ENCODE data around the gene ZGLP1.

GRCh38 chr19:10290876-10291553 lies 18.6 kb downstream of the ZGLP1 start:
- TF ChIP-seq YY1 (IDR thresholded peaks at IDR 0.05; ENCODE audit: low read depth), result no peak
- no peak; the same call in 1 of the 2 replicates for TF ChIP-seq EP300 (IDR thresholded peaks at IDR 0.05; ENCODE audit: borderline replicate concordance)
- TF ChIP-seq RAD21 (IDR thresholded peaks at IDR 0.05; ENCODE audit: low read depth), result no peak
- TF ChIP-seq EGR1 (IDR thresholded peaks at IDR 0.05), result no peak
